Neural crest cell (in vitro differentiated cells): Measurements from ENCODE around the gene SPATA25. TPM values are rescaled to one million over a fixed set of nuclear protein-coding genes. Genes with fewer than 3 reads are reported as not detected.

Source experiments
- DNase-seq: peaks from one replicate; pipeline ENCODE4 v3.0.0; 2021; ENCODE audit warnings: low read depth, mixed read lengths, low spot score
- H3K27ac Mint-ChIP-seq: one replicate; pipeline ENCODE4 v1.8.0; 2021; ENCODE audit warnings: mild to moderate bottlenecking, mixed read lengths; ENCODE audit not compliant: unreplicated experiment
- H3K27me3 Mint-ChIP-seq: 2 replicates; pipeline ENCODE4 v1.8.0; 2021; ENCODE audit warnings: low read depth, mild to moderate bottlenecking, mixed read lengths
- H3K36me3 Mint-ChIP-seq: 2 replicates; pipeline ENCODE4 v1.8.0; 2021; ENCODE audit warnings: low read depth, mild to moderate bottlenecking, mixed read lengths
- H3K4me1 Mint-ChIP-seq: 2 replicates; pipeline ENCODE4 v1.8.0; 2021; ENCODE audit warnings: mixed read lengths
- H3K4me3 Mint-ChIP-seq: one replicate; pipeline ENCODE4 v1.8.0; 2021; ENCODE audit warnings: mild to moderate bottlenecking, mixed read lengths
- H3K9me3 Mint-ChIP-seq: 2 replicates; pipeline ENCODE4 v1.8.0; 2021; ENCODE audit warnings: mixed read lengths
- total RNA-seq: library from RNA; stranded (reverse); gene quantifications from 2 replicates; pipeline ENCODE4 v1.2.1, GENCODE V29; 2021
- TF ChIP-seq, protein P1 (sequence below): fragments of 200-600 bp; sonication (generic); conservative IDR thresholded peaks from 2 replicates; pipeline ENCODE4 v1.5.0; 2021; ENCODE audit warnings: antibody characterized with exemption, mild to moderate bottlenecking

Gene SPATA25
- total RNA-seq, 1 donor from 2014 or later = 2.2 TPM

DNA sequence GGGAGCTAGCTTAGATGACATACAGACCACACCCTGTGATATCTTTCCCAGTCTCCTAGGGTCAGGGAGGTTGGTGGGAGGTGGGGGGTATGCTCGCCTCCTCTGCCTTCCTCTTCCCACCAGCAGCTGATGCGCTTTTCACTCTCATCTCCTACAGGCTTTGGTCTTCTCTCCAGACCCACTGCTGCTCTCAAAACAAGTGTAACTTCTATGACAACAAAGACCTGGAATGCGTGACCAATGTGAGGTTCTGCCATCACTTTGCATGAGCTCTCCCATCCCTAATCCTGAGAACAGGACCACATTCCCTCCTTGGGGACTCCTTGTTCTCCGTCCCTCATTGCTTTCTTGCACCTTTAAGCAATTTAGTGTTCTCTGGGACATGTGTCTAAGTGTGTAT lies 6.4 kb upstream of the SPATA25 start:
- TF ChIP-seq, protein P1, sequence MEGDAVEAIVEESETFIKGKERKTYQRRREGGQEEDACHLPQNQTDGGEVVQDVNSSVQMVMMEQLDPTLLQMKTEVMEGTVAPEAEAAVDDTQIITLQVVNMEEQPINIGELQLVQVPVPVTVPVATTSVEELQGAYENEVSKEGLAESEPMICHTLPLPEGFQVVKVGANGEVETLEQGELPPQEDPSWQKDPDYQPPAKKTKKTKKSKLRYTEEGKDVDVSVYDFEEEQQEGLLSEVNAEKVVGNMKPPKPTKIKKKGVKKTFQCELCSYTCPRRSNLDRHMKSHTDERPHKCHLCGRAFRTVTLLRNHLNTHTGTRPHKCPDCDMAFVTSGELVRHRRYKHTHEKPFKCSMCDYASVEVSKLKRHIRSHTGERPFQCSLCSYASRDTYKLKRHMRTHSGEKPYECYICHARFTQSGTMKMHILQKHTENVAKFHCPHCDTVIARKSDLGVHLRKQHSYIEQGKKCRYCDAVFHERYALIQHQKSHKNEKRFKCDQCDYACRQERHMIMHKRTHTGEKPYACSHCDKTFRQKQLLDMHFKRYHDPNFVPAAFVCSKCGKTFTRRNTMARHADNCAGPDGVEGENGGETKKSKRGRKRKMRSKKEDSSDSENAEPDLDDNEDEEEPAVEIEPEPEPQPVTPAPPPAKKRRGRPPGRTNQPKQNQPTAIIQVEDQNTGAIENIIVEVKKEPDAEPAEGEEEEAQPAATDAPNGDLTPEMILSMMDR = no peak
- H3K9me3 Mint-ChIP-seq = no peaks in the 10 kb centered on the region
- no peaks in the 10 kb centered on the region for H3K36me3 Mint-ChIP-seq
- H3K27me3 Mint-ChIP-seq = peaks cover 14% of the 10 kb centered on the region
- no peak for DNase-seq
- peak overlapping the region; percentile 97 for H3K4me3 Mint-ChIP-seq
- peaks cover 24% of the 10 kb centered on the region for H3K4me1 Mint-ChIP-seq
- no peak overlapping the region for H3K27ac Mint-ChIP-seq

DNA sequence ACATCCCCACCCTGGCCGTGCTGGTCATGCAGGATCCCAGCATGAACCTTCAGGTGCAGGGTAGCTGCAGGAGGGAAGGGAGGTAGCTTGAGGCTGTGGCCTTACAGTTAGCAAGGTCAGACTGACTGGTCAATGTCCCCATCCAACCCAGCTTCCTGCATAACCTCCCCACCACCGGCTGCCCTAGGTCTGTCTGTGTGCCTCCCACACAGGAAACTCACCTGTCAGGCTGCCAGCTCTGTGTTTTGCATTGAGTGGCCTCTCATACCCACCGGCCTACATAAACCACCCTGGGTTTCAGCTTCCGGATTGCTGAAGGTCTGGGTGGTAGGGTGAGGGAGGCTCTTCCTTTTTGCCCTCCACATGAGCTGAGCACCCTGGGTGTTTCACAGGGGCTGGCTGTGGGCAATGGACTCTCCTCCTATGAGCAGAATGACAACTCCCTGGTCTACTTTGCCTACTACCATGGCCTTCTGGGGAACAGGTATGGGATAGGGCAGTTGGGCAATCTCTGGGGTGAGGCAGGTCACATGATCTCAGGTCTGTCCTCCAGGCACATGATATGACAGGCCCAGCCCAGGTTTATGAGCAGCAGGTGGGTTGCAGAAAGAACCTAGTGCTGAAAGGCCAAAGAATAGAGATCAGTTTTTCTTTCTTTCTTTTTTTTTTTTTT lies 5.5 kb upstream of the SPATA25 start:
- H3K9me3 Mint-ChIP-seq = no peaks in the 10 kb centered on the region
- TF ChIP-seq, protein P1 = no peak
- no peak overlapping the region for H3K27ac Mint-ChIP-seq
- peaks cover 24% of the 10 kb centered on the region for H3K4me1 Mint-ChIP-seq
- peaks cover 14% of the 10 kb centered on the region for H3K27me3 Mint-ChIP-seq
- DNase-seq = no peak
- peak overlapping the region; percentile 97 for H3K4me3 Mint-ChIP-seq
- no peaks in the 10 kb centered on the region for H3K36me3 Mint-ChIP-seq

DNA sequence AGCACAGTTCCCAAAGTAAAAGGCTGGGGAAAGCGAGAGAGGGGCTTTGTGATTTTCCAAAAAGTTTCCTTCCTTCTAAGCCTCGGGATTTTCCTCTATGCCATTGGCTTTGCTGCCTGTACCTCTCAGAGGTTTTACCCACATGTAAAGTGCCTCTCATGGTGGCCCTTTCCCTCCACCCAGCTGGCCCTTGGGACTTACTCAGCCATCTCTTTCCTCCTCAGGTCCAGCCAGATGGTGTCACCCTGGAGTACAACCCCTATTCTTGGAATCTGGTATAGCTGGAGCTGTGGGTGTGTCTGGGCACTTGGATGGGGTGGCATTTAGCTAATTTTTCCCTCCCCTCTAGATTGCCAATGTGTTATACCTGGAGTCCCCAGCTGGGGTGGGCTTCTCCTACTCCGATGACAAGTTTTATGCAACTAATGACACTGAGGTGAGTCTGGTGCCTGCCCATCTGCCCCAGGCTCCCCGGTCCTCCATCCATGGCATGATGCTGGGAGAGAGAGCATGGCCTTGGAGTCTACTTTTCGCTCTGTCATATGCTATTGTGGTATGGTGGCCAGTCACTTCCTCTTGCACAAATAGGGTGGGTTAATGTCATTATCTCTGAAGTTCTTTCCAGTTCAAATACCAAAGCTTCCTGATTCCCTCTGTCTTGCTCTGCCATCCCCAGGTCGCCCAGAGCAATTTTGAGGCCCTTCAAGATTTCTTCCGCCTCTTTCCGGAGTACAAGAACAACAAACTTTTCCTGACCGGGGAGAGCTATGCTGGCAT lies 4.8 kb upstream of the SPATA25 start:
- Mint-ChIP-seq H3K36me3 (no peaks in the 10 kb centered on the region), H3K4me3 (peak overlapping the region; percentile 97), H3K27me3 (peaks cover 14% of the 10 kb centered on the region), H3K9me3 (no peaks in the 10 kb centered on the region), H3K27ac (no peak overlapping the region), H3K4me1 (peaks cover 24% of the 10 kb centered on the region)
- TF ChIP-seq, protein P1 = peak; percentile 13
- DNase-seq = no peak

DNA sequence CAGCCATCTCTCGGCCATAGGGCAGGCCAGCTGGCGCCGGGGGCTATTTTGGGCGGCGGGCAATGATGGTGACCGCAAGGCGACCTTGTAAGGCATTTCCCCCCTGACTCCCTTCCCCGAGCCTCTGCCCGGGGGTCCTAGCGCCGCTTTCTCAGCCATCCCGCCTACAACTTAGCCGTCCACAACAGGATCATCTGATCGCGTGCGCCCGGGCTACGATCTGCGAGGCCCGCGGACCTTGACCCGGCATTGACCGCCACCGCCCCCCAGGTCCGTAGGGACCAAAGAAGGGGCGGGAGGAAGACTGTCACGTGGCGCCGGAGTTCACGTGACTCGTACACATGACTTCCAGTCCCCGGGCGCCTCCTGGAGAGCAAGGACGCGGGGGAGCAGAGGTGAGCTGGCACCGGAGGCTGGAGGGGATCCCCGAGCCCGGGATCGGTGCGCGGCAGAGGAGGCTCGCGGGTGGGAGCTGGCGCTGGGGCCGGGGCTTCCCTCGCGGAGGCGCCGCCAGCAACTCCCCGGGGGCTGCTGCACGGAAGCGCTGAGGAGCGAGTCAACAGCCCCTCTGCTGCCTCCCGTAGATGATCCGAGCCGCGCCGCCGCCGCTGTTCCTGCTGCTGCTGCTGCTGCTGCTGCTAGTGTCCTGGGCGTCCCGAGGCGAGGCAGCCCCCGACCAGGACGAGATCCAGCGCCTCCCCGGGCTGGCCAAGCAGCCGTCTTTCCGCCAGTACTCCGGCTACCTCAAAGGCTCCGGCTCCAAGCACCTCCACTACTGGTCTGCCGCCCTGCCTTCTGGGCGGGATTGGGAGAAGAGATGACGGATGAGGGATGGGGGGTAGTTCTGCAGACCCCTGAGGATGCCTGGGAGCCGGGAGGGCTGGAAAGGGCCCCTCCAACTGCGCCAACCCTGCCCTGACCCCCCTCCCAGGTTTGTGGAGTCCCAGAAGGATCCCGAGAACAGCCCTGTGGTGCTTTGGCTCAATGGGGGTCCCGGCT lies 3.9 kb upstream of the SPATA25 start, which contains the start of the genes CTSA and NEURL2:
TSS of gene CTSA (plus strand) at position 351 of the 999 bp plus-strand sequence. CDS start at position 585, 234 bp downstream.
TSS of gene NEURL2 (minus strand) at position 224 of the 999 bp plus-strand sequence. CDS start at position 7, 217 bp downstream.
- Mint-ChIP-seq H3K4me3 (peak within 1 kb of the TSS; percentile 97), H3K9me3 (no peaks in the 10 kb centered on the region), H3K4me1 (peaks cover 24% of the 10 kb centered on the region), H3K27me3 (peaks cover 14% of the 10 kb centered on the region), H3K36me3 (no peaks in the 10 kb centered on the region), H3K27ac (peak within 1 kb of the TSS; percentile 92)
- TF ChIP-seq, protein P1 = no peak
- DNase-seq = peak; percentile 83
